HG02678 (cell line): ENCODE data around the gene TOM1L2.
"Not testable (repeated sequence)": the region's sequence is repeated elsewhere in the genome, so short reads cannot be mapped to it uniquely, and the experiment has no call there.

ENCODE experiments used
- ATAC-seq: cut with Tn5 transposase; IDR thresholded peaks from one replicate; pipeline ENCODE4 v1.9.1; 2021; ENCODE audit warnings: mild to moderate bottlenecking, moderate library complexity; ENCODE audit not compliant: unreplicated experiment

Gene TOM1L2

GRCh38 chr17:17971431-17972125, 622 bp downstream of the TOM1L2 start:
- ATAC-seq: no peak

- ATAC-seq: no peak
Measured at GRCh38 chr17:17970699-17971430, 1.3 kb downstream of the TOM1L2 start.

DNA sequence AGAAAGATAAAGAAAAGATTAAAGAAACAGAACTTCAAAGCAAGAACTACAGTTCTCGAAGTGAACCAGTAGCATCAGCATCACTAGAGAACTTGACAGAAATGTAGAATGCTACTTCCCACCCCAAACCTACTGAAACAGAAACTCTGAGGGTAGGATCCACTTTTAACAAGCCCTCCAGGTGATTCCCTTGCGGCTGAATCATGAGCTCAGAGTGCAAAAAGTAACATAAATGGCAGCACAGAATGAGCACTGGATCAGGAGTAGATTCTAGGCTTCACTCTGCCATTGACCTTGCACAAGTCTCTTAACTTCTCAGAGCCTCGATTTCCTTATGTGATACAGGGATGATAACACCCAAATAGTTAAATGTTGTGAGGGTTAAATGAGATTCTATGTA, 5.8 kb downstream of the TOM1L2 start:
- ATAC-seq: peak; percentile 58

DNA sequence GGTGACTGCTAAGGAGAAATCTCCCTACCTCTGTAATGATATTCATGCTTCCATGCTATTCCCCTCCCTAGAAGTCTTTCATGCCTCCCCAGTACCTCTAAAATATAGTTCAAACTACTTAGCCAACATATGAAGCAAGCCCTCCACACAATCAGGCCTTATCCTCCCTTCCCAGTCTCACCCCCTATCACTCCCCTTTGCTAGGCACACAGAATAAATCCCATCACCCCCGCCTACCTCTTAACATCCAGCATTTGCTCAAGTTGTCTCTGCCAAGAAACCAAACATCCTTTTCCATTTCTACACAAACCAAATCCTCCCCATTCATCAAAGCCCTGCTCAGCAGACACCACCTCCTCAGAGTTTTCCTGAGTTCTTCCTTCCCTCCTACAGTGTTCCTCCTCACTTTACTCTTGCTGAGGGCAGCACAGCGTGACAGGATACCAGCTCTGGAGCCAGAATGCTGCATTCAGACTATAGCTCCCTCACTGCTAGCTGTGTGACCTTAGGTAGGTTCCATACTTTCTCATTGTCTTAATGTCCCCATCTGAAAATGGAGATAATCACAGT, 7.0 kb downstream of the TOM1L2 start:
- ATAC-seq: no peak

DNA sequence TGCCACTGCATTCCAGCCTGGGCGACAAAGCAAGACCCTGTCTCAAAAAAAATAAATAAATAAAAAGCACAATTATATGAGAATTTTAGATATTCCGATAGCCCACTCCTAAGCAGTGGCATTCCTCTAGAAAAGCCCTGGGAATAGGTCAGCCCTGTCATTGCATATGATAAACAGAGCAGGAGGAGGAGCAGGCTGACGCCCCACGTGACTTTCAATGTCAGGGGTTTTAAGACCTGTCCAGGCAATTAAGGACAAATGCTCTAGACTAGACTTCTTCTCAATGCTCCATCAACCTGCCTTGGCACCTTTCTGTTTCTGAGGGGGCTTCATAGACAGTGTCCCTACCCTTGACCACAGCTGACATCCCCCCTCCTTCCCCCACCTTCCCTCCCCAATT, 7.5 kb downstream of the TOM1L2 start:
- ATAC-seq: no peak

DNA sequence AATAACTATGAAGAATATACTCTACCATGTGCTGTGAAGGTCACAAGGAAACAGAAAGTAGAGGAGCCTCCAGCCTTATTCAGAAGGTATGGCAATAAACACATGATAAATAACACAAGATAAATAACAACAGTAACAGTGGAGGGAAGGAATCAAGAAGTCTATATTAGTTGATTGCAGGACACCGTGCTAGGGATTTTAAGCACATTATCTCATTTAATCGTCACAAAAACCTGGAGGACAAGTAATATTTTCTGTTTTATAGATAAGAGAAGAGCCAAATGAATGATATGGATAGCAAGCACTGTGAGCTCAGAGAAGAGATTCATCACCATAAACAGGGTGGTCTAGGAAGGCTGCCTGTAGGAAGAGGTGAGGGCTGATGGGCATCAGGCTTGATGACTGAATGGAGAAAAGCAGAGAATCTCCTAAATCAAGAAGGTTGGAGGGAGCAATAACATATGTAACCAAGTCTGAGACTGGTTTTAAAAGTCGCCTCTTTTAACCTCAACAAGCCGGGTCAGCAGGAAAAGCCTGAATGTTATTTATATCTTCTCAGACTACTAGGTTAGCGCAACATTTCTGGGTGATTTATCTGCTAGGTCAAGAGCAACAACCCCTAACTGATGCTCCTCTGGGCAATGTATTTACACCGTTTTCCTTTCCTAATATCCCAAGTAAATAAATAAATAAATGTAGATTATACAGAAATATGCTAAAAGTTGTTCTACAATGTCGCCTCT, 8.3 kb downstream of the TOM1L2 start:
- ATAC-seq: no peak

DNA sequence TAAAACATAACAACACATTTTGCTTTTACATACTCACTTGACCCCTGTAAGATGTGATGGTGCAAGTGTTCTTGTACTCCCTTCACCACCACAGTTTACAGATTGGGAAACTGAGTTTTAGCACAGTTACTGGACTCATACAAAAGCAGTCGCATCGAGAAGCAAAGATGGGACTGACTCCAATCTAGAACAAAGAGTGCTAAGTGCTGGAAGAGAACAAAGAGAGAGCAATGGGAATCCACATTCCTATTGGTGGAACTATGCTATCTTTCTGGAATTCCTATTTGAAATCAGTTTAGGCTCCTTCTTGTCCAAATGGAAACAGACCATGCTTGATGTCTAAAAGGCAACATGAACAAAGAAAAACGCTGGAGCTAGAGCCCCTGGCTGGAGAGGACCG, 9.1 kb downstream of the TOM1L2 start:
- ATAC-seq: no peak

DNA sequence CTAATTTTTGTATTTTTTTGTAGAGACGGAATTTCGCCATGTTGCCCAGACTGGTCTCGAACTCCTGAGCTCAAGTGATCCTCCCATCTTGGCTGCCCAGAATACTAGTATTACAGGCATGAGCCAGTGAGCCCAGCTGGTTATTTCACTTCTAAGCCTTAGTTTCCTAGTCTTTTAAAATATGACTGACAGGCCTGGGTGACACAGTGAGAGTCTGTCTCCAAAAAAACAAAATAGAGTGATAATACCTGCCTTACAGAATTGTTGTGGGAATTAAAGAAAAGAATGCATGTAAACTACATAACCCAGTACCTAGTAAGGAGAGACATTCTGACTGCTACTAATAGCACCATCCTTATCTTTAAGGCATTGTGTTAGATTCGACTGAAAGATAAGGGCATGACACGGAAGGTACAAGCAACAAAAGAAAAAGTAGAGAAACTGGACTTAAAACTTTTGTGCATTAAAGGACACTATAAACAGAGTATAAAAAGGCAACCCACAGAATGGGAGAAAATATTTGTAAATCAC, 11.6 kb downstream of the TOM1L2 start:
- no peak for ATAC-seq

DNA sequence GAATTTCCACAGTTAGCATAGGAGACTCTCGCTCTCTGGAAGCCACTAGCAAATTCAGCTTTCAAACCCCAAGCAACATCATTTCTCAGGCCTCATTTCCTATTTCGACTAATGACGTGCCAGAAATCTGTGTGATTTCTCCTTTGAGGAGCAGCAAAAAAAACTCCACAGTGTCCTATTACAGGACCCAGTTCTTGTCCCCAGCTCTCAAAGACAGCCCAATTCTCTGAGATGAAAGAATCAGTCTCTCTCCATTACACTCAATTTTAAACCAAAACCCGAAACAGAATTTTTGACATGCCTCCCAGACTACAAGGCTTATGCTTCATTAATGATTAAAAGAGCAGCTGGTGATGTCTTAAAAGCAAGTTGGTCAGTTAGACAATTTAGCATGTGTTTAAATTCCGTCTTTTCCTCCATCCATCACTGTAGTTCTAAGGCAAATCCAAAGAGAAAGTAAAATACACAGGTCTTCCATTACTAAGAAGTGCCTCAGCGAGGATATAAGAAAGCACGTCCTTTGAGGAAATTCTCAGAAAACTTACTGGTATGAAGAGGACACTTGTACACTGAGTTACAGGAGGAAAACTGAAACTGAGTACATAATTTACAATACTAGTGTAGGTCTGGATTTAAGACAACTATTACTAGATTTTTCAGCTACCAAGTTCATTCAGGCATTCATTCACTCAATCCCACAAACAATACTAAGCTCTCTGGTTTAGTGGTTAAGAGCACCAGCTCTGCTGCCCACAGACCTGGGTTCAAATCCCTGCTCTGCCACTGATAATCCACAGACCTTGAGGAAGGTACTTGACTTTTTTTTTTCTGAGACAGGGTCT, 12.5 kb downstream of the TOM1L2 start:
- peak; percentile 73 for ATAC-seq

GRCh38 chr17:17958982-17959381, 13.2 kb downstream of the TOM1L2 start:
- ATAC-seq: no peak

DNA sequence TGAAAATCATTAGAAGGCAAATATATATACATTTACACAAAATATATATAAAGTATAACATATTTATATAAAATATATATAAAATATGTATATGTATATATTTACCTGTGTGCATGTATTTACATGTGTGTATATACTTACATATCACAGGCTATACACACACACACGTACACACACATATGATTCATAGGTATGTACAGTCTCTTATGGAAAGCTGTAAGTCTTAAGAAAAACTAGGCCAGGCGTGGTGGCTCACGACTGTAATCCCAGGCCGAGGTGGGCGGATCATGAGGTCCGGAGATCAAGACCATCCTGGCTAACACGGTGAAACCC, 14.7 kb downstream of the TOM1L2 start:
- ATAC-seq: no peak

DNA sequence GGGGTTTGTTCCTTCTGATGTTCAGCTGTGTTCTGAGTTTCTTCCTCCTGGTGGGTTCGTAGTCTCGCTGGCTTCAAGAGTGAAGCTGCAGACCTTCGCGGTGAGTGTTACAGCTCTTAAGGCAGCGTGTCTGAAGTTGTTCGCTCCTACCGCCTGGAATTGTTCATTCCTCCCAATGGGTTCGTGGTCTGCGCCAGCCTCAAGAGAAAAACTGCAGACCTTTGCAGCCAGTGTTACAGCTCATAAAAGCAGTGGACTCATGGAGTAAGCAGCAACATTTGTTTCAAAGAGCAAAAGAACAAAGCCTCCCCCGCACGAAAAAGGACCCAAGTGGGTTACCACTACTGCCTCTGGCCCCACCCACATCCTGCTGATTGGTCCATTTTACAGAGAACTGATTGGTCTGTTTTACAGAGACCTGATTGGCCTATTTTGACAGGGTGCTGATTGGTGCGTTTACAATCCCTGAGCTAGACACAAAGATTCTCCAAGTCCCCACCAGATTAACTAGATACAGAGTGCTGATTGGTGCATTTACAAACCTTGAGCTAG, 16.3 kb downstream of the TOM1L2 start:
- ATAC-seq: not testable (repeated sequence)

DNA sequence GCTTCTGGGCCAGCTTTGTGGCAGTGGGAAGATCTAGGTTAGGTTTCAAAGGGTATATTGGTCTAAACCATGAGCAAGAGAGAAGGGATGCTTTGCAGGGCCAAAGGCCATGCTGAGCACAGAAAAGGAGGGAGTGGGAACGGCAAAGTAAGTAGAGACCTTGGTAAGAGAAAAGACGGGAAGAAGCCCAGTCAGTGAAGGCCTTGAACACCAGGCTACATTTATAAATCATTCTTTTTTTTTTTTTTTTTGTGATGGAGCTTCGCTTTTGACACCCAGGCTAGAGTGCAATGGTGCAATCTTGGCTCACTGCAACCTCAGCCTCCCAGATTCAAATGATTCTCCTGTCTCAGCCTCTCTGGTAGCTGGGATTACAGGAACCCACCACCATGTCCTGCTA, 18.1 kb downstream of the TOM1L2 start:
- no peak for ATAC-seq

- ATAC-seq: no peak
Measured at GRCh38 chr17:17952691-17953090, 19.5 kb downstream of the TOM1L2 start.

DNA sequence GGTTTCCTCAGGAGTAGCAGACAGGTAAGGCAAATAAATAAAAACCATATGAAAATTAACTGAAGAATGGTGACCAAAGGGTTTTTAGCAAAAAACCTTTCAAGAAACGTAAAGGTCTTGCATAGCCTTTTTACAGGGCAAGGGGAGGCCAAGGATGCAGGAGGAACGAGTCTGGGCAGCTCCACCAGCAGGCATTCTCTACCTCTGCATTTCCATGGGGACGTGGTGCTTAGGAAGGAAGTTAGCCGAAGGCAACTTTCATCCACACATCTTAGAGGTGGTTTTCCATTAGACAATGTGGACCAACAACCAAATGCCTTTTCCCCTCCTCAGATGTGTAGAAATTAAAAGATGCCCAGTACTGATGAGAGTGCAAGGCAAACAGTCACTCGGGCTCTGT, 20.7 kb downstream of the TOM1L2 start:
- ATAC-seq: no peak

DNA sequence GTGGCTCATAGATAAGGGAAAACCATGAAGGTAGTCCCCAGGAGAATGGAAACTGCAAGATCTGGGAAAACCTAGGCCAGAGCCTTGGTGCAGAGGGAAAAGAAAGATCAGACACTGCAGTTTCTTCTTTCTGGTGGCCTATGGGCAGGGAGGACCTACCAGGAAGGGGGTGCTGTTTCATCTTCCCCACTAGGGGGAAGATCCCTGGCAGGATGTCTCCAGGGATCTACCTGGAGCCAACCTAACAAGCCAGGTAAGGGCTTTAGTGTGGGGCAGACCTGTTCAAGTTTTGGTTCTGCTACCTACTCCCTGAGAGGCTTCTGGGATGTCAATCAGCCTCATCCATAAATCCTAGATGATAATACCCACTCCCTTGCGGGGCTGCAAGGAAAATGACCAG, 21.4 kb downstream of the TOM1L2 start:
- ATAC-seq: no peak

DNA sequence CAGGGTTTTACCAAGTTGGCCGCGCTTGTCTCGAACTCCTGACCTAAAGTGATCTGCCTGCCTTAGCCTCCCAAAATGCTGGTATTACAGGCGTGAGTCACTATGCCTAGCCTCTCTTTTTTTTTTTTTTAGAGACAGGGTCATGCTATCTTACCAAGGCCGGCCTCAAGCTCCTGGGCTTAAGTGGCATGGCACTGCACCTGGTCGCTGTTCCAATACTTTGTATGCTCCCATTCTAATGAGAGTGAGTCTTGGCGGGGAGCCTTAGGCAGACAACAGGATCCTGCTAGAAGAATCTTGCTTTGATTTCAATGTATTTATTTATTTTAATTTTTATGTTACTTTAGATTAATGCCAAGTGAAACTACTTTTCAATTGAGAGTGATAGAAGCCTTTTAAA, 21.9 kb downstream of the TOM1L2 start:
- no peak for ATAC-seq

DNA sequence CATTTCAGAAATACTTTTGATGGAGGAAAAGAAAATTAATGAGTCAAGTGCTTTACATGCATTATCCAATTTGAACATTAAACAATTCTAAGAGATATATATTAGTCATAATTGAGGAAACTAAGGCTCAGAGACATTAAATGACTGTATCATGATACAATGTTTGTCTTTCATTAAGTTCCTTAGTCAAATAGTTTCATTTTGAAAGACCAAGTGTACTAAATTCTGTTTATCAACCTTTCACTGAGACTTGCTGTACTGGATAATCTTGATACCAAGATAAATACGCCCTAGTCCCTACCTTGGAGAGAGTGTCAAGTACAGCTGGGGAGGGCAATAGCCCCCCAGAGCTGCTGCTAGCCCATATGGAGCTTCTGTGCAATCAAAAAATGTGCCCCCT, 24.2 kb downstream of the TOM1L2 start:
- no peak for ATAC-seq

- ATAC-seq: no peak
Measured at GRCh38 chr17:17947309-17947708, 24.9 kb downstream of the TOM1L2 start.

DNA sequence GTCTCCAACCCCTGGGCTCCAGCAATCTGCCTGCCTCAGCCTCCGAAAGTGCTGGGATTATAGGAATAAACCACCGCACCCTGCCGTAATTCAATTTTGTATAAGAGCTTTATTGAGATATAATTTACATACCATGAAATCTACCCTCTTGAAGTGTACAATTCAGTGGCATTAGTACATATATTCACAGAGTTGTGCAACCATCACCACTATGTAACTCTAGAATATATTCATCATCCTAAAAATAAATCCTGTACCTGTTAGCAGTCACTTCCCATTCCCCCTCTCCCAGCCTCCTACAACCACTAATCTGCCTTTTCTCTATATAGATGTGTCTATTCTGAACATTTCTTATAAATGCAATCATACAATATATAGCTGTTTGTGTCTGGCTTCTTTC, 26.1 kb downstream of the TOM1L2 start:
- ATAC-seq: no peak
